WTC11 (cell line): ENCODE results near the gene CAMKK2.

Experiments
- HMGA2 ChIP-seq: fragments of 250-450 bp; sonication (Bioruptor Pico); IDR thresholded peaks from 2 replicates; pipeline ENCODE4 v1.4.0; 2021; ENCODE audit warnings: mild to moderate bottlenecking, moderate library complexity
- IRF2 ChIP-seq: sonication (generic); formaldehyde crosslinking; IDR thresholded peaks from 2 replicates; pipeline ENCODE4 v1.8.0; 2022; ENCODE audit warnings: low read depth, missing genetic modification reagents, borderline replicate concordance
- JUN ChIP-seq: sonication (generic); formaldehyde crosslinking; IDR thresholded peaks from 2 replicates; pipeline ENCODE4 v1.8.0; 2023; ENCODE audit warnings: mild to moderate bottlenecking, missing genetic modification reagents
- NFYB ChIP-seq: sonication (generic); formaldehyde crosslinking; conservative IDR thresholded peaks from 2 replicates; pipeline ENCODE4 v1.8.0; 2022; ENCODE audit warnings: low read depth, missing genetic modification reagents
- RELA ChIP-seq: sonication (generic); formaldehyde crosslinking; IDR thresholded peaks from 2 replicates; pipeline ENCODE4 v1.8.1; 2022; ENCODE audit warnings: missing genetic modification reagents, mild to moderate bottlenecking, borderline replicate concordance
- ZNF121 ChIP-seq: sonication (generic); formaldehyde crosslinking; IDR thresholded peaks from 2 replicates; pipeline ENCODE4 v1.8.0; 2023; ENCODE audit warnings: missing genetic modification reagents
- ZNF396 ChIP-seq: fragments of 250-450 bp; sonication (Bioruptor Pico); IDR thresholded peaks from 2 replicates; pipeline ENCODE4 v1.8.0; 2021; ENCODE audit warnings: mild to moderate bottlenecking, moderate library complexity, borderline replicate concordance
- TF ChIP-seq, protein P1 (sequence below): sonication (generic); formaldehyde crosslinking; IDR thresholded peaks from 2 replicates; pipeline ENCODE4 v1.8.0; 2023; ENCODE audit warnings: mild to moderate bottlenecking, missing genetic modification reagents
- TF ChIP-seq, protein P2 (sequence below): sonication (generic); formaldehyde crosslinking; IDR thresholded peaks from 2 replicates; pipeline ENCODE4 v1.8.1; 2022; ENCODE audit warnings: low read depth, mild to moderate bottlenecking, moderate library complexity, missing genetic modification reagents, borderline replicate concordance
- TF ChIP-seq, protein P3 (sequence below): fragments of 200-600 bp; IDR thresholded peaks from 2 replicates; pipeline ENCODE4 v1.8.0; 2022; ENCODE audit warnings: antibody characterized with exemption
- TF ChIP-seq, protein P4 (sequence below): sonication (generic); formaldehyde crosslinking; IDR thresholded peaks from 2 replicates; pipeline ENCODE4 v1.8.0; 2022; ENCODE audit warnings: mild to moderate bottlenecking, missing genetic modification reagents
- TF ChIP-seq, protein P5 (sequence below): fragments of 250-450 bp; sonication (Bioruptor Pico); IDR thresholded peaks from 2 replicates; pipeline ENCODE4 v1.9.0; 2021; ENCODE audit warnings: mild to moderate bottlenecking

DNA sequence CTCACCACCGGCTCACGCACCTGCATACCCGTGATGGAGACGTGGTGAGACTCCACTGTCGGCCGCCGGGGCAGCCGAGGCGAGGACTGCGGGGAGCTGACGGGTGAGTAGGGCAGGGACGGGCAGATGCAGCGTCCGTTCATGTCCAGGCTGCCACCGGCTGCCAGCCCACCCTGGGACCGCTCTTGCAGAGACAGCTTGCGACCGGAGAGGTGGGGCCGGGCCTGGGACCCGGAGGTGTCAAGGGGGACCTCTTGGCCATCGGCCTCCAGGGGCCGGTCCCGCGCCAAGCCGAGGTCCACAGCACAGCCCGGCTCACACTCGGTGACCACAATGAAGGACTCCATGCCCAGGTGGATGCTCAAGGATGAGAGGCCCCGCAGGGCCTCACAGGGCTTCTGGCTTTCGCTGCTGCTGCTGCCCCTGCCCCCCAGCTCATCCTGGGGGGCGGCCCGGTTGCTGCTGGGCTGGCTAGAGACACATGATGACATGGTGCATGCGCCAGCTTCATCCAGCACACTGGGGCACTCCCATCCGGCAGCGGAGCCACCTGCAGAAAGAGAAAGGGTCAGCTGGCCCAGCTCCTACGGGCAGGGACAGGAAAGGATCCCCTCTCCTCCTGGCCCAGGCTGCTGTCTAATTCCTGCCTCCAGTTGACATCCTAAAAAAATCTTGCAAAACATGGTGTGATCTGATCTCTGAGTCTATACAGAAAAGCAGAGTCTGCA lies 22.3 kb downstream of the CAMKK2 start:
- TF ChIP-seq, protein P1, sequence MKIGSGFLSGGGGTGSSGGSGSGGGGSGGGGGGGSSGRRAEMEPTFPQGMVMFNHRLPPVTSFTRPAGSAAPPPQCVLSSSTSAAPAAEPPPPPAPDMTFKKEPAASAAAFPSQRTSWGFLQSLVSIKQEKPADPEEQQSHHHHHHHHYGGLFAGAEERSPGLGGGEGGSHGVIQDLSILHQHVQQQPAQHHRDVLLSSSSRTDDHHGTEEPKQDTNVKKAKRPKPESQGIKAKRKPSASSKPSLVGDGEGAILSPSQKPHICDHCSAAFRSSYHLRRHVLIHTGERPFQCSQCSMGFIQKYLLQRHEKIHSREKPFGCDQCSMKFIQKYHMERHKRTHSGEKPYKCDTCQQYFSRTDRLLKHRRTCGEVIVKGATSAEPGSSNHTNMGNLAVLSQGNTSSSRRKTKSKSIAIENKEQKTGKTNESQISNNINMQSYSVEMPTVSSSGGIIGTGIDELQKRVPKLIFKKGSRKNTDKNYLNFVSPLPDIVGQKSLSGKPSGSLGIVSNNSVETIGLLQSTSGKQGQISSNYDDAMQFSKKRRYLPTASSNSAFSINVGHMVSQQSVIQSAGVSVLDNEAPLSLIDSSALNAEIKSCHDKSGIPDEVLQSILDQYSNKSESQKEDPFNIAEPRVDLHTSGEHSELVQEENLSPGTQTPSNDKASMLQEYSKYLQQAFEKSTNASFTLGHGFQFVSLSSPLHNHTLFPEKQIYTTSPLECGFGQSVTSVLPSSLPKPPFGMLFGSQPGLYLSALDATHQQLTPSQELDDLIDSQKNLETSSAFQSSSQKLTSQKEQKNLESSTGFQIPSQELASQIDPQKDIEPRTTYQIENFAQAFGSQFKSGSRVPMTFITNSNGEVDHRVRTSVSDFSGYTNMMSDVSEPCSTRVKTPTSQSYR (CRISPR knock-in tag), result no peak
- no peak for TF ChIP-seq IRF2 (CRISPR knock-in tag)
- no peak for TF ChIP-seq ZNF396 (CRISPR knock-in tag)
- TF ChIP-seq, protein P2, sequence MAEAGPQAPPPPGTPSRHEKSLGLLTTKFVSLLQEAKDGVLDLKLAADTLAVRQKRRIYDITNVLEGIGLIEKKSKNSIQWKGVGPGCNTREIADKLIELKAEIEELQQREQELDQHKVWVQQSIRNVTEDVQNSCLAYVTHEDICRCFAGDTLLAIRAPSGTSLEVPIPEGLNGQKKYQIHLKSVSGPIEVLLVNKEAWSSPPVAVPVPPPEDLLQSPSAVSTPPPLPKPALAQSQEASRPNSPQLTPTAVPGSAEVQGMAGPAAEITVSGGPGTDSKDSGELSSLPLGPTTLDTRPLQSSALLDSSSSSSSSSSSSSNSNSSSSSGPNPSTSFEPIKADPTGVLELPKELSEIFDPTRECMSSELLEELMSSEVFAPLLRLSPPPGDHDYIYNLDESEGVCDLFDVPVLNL (CRISPR knock-in tag), result no peak
- TF ChIP-seq, protein P3, sequence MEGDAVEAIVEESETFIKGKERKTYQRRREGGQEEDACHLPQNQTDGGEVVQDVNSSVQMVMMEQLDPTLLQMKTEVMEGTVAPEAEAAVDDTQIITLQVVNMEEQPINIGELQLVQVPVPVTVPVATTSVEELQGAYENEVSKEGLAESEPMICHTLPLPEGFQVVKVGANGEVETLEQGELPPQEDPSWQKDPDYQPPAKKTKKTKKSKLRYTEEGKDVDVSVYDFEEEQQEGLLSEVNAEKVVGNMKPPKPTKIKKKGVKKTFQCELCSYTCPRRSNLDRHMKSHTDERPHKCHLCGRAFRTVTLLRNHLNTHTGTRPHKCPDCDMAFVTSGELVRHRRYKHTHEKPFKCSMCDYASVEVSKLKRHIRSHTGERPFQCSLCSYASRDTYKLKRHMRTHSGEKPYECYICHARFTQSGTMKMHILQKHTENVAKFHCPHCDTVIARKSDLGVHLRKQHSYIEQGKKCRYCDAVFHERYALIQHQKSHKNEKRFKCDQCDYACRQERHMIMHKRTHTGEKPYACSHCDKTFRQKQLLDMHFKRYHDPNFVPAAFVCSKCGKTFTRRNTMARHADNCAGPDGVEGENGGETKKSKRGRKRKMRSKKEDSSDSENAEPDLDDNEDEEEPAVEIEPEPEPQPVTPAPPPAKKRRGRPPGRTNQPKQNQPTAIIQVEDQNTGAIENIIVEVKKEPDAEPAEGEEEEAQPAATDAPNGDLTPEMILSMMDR, result no peak
- no peak for TF ChIP-seq RELA (CRISPR knock-in tag)
- TF ChIP-seq HMGA2 (CRISPR knock-in tag), result no peak
- TF ChIP-seq, protein P4, sequence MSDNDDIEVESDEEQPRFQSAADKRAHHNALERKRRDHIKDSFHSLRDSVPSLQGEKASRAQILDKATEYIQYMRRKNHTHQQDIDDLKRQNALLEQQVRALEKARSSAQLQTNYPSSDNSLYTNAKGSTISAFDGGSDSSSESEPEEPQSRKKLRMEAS (CRISPR knock-in tag), result no peak
- no peak for TF ChIP-seq NFYB
- no peak for TF ChIP-seq ZNF121 (CRISPR knock-in tag)
- TF ChIP-seq, protein P5, sequence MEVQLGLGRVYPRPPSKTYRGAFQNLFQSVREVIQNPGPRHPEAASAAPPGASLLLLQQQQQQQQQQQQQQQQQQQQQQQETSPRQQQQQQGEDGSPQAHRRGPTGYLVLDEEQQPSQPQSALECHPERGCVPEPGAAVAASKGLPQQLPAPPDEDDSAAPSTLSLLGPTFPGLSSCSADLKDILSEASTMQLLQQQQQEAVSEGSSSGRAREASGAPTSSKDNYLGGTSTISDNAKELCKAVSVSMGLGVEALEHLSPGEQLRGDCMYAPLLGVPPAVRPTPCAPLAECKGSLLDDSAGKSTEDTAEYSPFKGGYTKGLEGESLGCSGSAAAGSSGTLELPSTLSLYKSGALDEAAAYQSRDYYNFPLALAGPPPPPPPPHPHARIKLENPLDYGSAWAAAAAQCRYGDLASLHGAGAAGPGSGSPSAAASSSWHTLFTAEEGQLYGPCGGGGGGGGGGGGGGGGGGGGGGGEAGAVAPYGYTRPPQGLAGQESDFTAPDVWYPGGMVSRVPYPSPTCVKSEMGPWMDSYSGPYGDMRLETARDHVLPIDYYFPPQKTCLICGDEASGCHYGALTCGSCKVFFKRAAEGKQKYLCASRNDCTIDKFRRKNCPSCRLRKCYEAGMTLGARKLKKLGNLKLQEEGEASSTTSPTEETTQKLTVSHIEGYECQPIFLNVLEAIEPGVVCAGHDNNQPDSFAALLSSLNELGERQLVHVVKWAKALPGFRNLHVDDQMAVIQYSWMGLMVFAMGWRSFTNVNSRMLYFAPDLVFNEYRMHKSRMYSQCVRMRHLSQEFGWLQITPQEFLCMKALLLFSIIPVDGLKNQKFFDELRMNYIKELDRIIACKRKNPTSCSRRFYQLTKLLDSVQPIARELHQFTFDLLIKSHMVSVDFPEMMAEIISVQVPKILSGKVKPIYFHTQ, result no peak
- TF ChIP-seq JUN (CRISPR knock-in tag), result no peak
